HEK293 (cell line): ENCODE data around the gene CACTIN.

ENCODE experiments used
- CTCF ChIA-PET: fragments of 350-600 bp; formaldehyde crosslinking; extraction: SDS; loops from one replicate; lab custom pipeline; 2021; ENCODE audit warnings: antibody characterized with exemption; lab: Yijun Ruan, JAX
- POLR2A ChIA-PET: fragments of 300-600 bp; formaldehyde crosslinking; extraction: SDS; loops from one replicate; lab custom pipeline; 2020; ENCODE audit warnings: antibody characterized with exemption, inconsistent platforms; lab: Yijun Ruan, JAX
- H3K27ac ChIP-seq: fragments of 200-500 bp; sonication (Bioruptor generic); 2 replicates; pipeline ENCODE4 v1.5.1; 2014; ENCODE audit warnings: low read depth, low read length, control low read depth, inconsistent platforms; ENCODE audit errors: extremely low read depth
- H3K36me3 ChIP-seq, 2 experiments: fragments of 200-500 bp in 1 of 2; sonication (Bioruptor generic) in 1 of 2; 1 replicate in 1 of 2; 2 replicates in 1 of 2; pipeline ENCODE4 v1.5.1; 2014 to 2017; ENCODE audit warnings: inconsistent platforms in 2 of 2, low read length in 2 of 2; ENCODE audit not compliant: control insufficient read depth in 2 of 2, insufficient read depth in 1 of 2
- H3K4me1 ChIP-seq: fragments of 200-500 bp; sonication (Bioruptor generic); 2 replicates; pipeline ENCODE4 v1.5.1; 2014; ENCODE audit warnings: mild to moderate bottlenecking, low read length, inconsistent platforms; ENCODE audit not compliant: control insufficient read depth, insufficient read depth
- H3K4me3 ChIP-seq: 2 replicates; pipeline ENCODE4 v1.5.1; 2011; ENCODE audit warnings: low read depth, mild to moderate bottlenecking, control low read depth, low read length, moderate library complexity
- H3K9me3 ChIP-seq: fragments of 200-500 bp; sonication (Bioruptor generic); 2 replicates; pipeline ENCODE4 v1.5.1; 2014; ENCODE audit warnings: low read depth, low read length, inconsistent platforms; ENCODE audit not compliant: control insufficient read depth, insufficient read depth
- CTCF ChIP-seq: fragments of 450-650 bp; formaldehyde crosslinking; IDR thresholded peaks from 2 replicates; pipeline ENCODE4 v1.5.1; 2016; ENCODE audit warnings: missing biosample characterization, missing genetic modification characterization
- FEZF1 ChIP-seq: fragments of 450-650 bp; formaldehyde crosslinking; IDR thresholded peaks from 2 replicates; pipeline ENCODE4 v1.5.1; 2016; ENCODE audit warnings: missing biosample characterization, missing genetic modification characterization
- GLIS2 ChIP-seq: fragments of 450-650 bp; formaldehyde crosslinking; IDR thresholded peaks from 2 replicates; pipeline ENCODE4 v1.5.1; 2016; ENCODE audit warnings: missing biosample characterization, missing genetic modification characterization
- HIC1 ChIP-seq: fragments of 450-650 bp; formaldehyde crosslinking; IDR thresholded peaks from 2 replicates; pipeline ENCODE4 v1.5.1; 2016; ENCODE audit warnings: missing biosample characterization, missing genetic modification characterization
- MEIS1 ChIP-seq: sonication (generic); formaldehyde crosslinking; IDR thresholded peaks from 2 replicates; pipeline ENCODE4 v1.8.1; 2022; ENCODE audit warnings: missing genetic modification reagents, mild to moderate bottlenecking, borderline replicate concordance
- OSR2 ChIP-seq: fragments of 450-650 bp; formaldehyde crosslinking; IDR thresholded peaks from 2 replicates; pipeline ENCODE4 v1.5.1; 2016; ENCODE audit warnings: missing biosample characterization, missing genetic modification characterization
- PATZ1 ChIP-seq: fragments of 450-650 bp; formaldehyde crosslinking; IDR thresholded peaks from 2 replicates; pipeline ENCODE4 v1.5.1; 2016; ENCODE audit warnings: missing biosample characterization, missing genetic modification characterization
- ZFP37 ChIP-seq: fragments of 450-650 bp; formaldehyde crosslinking; IDR thresholded peaks from 2 replicates; pipeline ENCODE4 v1.5.1; 2016; ENCODE audit warnings: missing biosample characterization, missing genetic modification characterization
- ZIC2 ChIP-seq: fragments of 450-650 bp; formaldehyde crosslinking; IDR thresholded peaks from 2 replicates; pipeline ENCODE4 v1.5.1; 2016; ENCODE audit warnings: missing biosample characterization, missing genetic modification characterization
- ZNF140 ChIP-seq: fragments of 450-650 bp; formaldehyde crosslinking; IDR thresholded peaks from 2 replicates; pipeline ENCODE4 v1.5.1; 2016; ENCODE audit warnings: missing biosample characterization, missing genetic modification characterization
- ZNF2 ChIP-seq: fragments of 450-650 bp; formaldehyde crosslinking; IDR thresholded peaks from 2 replicates; pipeline ENCODE4 v1.5.1; 2016; ENCODE audit warnings: missing biosample characterization, missing genetic modification characterization
- ZNF23 ChIP-seq: fragments of 450-650 bp; formaldehyde crosslinking; IDR thresholded peaks from 2 replicates; pipeline ENCODE4 v1.5.1; 2016; ENCODE audit warnings: missing biosample characterization, missing genetic modification characterization, borderline replicate concordance
- ZNF394 ChIP-seq: fragments of 450-650 bp; formaldehyde crosslinking; IDR thresholded peaks from 2 replicates; pipeline ENCODE4 v1.5.1; 2016; ENCODE audit warnings: missing biosample characterization, missing genetic modification characterization, mild to moderate bottlenecking, moderate library complexity, borderline replicate concordance
- ZNF423 ChIP-seq: fragments of 450-650 bp; formaldehyde crosslinking; IDR thresholded peaks from 2 replicates; pipeline ENCODE4 v1.5.1; 2016; ENCODE audit warnings: missing biosample characterization, missing genetic modification characterization
- ZNF518A ChIP-seq: fragments of 450-650 bp; formaldehyde crosslinking; conservative IDR thresholded peaks from 2 replicates; pipeline ENCODE4 v1.5.1; 2016; ENCODE audit warnings: low read depth, missing biosample characterization, missing genetic modification characterization
- ZNF521 ChIP-seq: fragments of 450-650 bp; formaldehyde crosslinking; IDR thresholded peaks from 2 replicates; pipeline ENCODE4 v1.5.1; 2017; ENCODE audit warnings: missing biosample characterization, mild to moderate bottlenecking, missing genetic modification characterization
- ZNF623 ChIP-seq: fragments of 450-650 bp; formaldehyde crosslinking; IDR thresholded peaks from 2 replicates; pipeline ENCODE4 v1.5.1; 2016; ENCODE audit warnings: missing biosample characterization, missing genetic modification characterization
- ZNF654 ChIP-seq: fragments of 450-650 bp; formaldehyde crosslinking; IDR thresholded peaks from 2 replicates; pipeline ENCODE4 v1.5.1; 2016; ENCODE audit warnings: low read depth, missing biosample characterization, missing genetic modification characterization
- ZNF837 ChIP-seq: fragments of 450-650 bp; formaldehyde crosslinking; IDR thresholded peaks from 2 replicates; pipeline ENCODE4 v1.5.1; 2016; ENCODE audit warnings: missing biosample characterization, missing genetic modification characterization

CACTIN gene

GRCh38 chr19:3665681-3666544, 39.3 kb upstream of the CACTIN start (continued):
- no peak for TF ChIP-seq ZNF518A
- 0 out of 2 replicates have a peak, but pooled peaks have one; percentile 40 for TF ChIP-seq ZFP37
- peak; percentile 66; the same call in 1 of the 2 replicates for TF ChIP-seq GLIS2 (tag by site-specific recombination)
- TF ChIP-seq ZNF654 (tag by site-specific recombination): peak; percentile 64
- 0 out of 2 replicates have a peak, but pooled peaks have one; percentile 12 for TF ChIP-seq ZNF623
- TF ChIP-seq PATZ1: peak; percentile 84
- TF ChIP-seq CTCF (tag by site-specific recombination): peak; percentile 98

GRCh38 chr19:3664879-3665642, 38.5 kb upstream of the CACTIN start:
- no peaks in the 10 kb centered on the region for H3K9me3 ChIP-seq
- no peak overlapping the region for H3K27ac ChIP-seq
- H3K36me3 ChIP-seq: peaks cover 0 to 42% of the 10 kb centered on the region in 2 experiments; a peak in 2 of 3 replicates
- no peaks in the 10 kb centered on the region for H3K4me1 ChIP-seq
- CTCF ChIA-PET: interaction anchor here (0.7 to 3.5 kb wide), 9 partner anchors 25 to 293 kb away, joined by 3 to 25 read pairs (median 5); partner anchors contain the start of gene PIP5K1C
- H3K4me3 ChIP-seq: no peak overlapping the region
- TF ChIP-seq ZNF140 (tag by site-specific recombination) (no peak), ZNF2 (tag by site-specific recombination) (no peak), FEZF1 (tag by site-specific recombination) (no peak), ZIC2 (tag by site-specific recombination) (peak; percentile 48)
- POLR2A ChIA-PET: no interaction called here

GRCh38 chr19:3663838-3664237, 37.2 kb upstream of the CACTIN start:
- Histone ChIP-seq H3K27ac (no peak overlapping the region), H3K4me1 (no peaks in the 10 kb centered on the region), H3K36me3 (peaks cover 0 to 49% of the 10 kb centered on the region in 2 experiments; a peak in 2 of 3 replicates), H3K9me3 (no peaks in the 10 kb centered on the region), H3K4me3 (no peak overlapping the region)
- CTCF ChIA-PET: interaction anchor here (0.6 kb wide), 1 partner anchor 19 kb away, joined by 6 read pairs; no protein-coding TSS in a partner anchor
- POLR2A ChIA-PET: no interaction called here
- no peak for TF ChIP-seq OSR2 (tag by site-specific recombination)
- TF ChIP-seq ZNF837 (tag by site-specific recombination): no peak
- no peak for TF ChIP-seq ZNF23
- TF ChIP-seq ZNF423 (tag by site-specific recombination): no peak
- TF ChIP-seq ZNF394 (tag by site-specific recombination): no peak
- no peak for TF ChIP-seq HIC1 (tag by site-specific recombination)
- TF ChIP-seq ZNF521 (tag by site-specific recombination): no peak
- no peak for TF ChIP-seq MEIS1 (CRISPR knock-in tag)
